Measurements from ENCODE around the gene NMRAL1.
A peak's percentile ranks its signal among the peaks of the same experiment; 100 is the strongest.

NMRAL1 gene

DNA sequence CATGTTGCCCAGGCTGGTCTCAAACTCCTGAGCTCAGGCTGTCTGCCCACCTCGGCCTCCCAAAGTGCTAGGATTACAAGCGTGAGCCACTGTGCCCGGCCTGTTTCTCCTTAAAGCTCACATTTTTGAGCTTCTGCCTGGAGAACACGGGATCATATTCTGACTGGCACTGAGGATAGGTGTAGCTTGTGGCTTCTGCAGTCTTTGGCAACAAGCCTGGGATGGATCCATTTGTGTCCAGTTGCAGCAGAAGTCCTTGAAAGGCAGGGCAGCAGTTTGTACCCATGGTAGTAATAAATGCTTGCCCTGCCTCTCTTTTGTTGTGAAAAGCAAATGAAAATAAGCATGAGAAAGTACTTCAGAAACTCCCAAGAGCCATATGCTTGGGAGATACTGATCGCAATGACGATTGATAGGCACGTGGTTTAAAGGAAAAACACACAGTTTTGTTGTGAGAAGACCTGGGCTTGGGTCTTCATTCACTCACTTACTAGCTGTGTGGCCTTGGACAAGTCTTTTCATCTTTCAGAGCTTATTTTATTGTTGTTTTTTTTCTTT is 54.9 kb downstream of the NMRAL1 start (continued):
- TF ChIP-seq, protein P1, sequence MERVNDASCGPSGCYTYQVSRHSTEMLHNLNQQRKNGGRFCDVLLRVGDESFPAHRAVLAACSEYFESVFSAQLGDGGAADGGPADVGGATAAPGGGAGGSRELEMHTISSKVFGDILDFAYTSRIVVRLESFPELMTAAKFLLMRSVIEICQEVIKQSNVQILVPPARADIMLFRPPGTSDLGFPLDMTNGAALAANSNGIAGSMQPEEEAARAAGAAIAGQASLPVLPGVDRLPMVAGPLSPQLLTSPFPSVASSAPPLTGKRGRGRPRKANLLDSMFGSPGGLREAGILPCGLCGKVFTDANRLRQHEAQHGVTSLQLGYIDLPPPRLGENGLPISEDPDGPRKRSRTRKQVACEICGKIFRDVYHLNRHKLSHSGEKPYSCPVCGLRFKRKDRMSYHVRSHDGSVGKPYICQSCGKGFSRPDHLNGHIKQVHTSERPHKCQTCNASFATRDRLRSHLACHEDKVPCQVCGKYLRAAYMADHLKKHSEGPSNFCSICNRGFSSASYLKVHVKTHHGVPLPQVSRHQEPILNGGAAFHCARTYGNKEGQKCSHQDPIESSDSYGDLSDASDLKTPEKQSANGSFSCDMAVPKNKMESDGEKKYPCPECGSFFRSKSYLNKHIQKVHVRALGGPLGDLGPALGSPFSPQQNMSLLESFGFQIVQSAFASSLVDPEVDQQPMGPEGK (CRISPR knock-in tag; IDR thresholded peaks at IDR 0.05; ENCODE audit: borderline replicate concordance) = no peak
- TF ChIP-seq ZNF70 (CRISPR knock-in tag; IDR thresholded peaks at IDR 0.05) (no peak), ZFP3 (CRISPR knock-in tag; IDR thresholded peaks at IDR 0.05) (no peak), ISL1 (CRISPR knock-in tag; IDR thresholded peaks at IDR 0.05) (no peak)

DNA sequence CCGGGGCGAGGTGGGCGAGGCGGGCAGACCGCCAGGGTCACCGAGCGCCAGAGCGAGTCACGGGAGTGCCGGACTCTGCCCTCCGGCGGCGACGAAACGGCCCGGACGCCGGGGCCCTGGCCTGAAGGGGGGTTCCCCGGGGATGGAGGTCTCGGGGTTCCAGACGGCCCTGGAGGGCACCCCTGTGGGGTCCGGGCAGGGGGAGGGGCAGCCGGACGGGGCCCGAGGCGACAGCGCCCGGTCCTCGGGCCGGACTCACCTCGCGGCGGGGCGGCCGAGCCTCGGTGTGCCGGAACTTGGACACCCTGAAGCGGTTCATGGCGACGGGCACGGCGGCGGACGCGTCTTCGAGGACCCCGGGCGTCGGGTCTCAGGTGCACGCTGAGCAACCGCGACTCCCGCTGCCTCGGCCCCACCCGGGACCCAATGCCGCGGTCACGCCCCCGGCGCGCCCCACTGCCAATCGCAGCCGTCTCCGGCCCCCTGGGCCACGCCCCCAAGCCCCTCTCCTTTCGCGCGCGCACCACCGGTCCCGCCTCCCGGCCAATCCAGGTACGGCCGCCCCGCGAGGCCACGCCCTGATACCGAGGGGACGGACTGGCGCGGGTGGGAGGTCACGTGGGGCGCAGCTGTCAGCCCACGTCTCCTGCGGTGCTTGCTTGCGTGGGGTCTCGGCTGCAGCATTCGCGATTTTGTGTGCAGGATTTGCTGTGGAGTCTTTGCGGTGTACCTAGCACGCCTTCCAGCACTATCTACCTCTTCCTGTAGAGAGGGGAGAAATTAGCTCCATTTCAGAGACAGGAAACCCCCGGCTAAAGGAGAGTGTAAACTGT is 58.0 kb downstream of the NMRAL1 start, which contains the start of gene CORO7:
Gene CORO7 (minus strand): TSS at position 397 of the 833 bp plus-strand sequence. CDS start 78 bp downstream, at position 319.
- TF ChIP-seq, protein P2, sequence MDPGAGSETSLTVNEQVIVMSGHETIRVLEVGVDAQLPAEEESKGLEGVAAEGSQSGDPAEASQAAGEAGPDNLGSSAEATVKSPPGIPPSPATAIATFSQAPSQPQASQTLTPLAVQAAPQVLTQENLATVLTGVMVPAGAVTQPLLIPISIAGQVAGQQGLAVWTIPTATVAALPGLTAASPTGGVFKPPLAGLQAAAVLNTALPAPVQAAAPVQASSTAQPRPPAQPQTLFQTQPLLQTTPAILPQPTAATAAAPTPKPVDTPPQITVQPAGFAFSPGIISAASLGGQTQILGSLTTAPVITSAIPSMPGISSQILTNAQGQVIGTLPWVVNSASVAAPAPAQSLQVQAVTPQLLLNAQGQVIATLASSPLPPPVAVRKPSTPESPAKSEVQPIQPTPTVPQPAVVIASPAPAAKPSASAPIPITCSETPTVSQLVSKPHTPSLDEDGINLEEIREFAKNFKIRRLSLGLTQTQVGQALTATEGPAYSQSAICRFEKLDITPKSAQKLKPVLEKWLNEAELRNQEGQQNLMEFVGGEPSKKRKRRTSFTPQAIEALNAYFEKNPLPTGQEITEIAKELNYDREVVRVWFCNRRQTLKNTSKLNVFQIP (CRISPR knock-in tag; IDR thresholded peaks at IDR 0.05; ENCODE audit: borderline replicate concordance, low read depth) = no peak
- TF ChIP-seq PPARA (CRISPR knock-in tag; IDR thresholded peaks at IDR 0.05; ENCODE audit: borderline replicate concordance) = no peak
- peak; percentile 97 for ATAC-seq

DNA sequence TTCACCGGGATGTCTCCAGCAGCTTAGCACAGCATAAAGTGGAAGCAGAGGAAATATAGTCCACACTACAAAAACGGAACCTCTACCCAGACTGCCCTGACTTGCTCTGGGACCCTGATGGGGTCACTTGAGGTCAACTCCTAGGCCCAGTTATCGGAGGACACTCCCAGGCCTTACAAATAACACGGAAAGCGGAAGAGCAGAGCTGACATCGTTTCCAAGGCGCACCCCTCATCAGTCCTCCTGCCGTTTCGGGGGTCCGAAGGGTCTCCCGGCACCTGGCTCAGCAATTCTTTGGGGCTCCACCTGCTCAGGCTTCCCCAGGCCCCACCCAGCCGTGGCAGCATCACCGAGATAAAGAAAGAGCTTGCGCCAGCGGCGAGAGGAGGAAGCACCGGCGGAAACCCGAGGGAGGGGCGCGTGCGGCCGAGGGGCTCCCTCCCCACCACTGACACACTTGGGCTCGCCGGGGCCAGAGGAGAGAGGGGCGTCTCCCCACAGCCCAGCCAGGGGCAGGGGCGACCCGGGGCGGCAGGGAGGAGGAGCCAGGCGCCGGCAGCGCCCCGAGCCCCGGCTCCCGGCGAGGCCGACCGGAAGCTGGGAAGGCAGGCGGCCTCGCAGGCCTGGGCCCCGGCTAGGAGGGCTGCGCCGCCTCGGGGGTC is 58.8 kb downstream of the NMRAL1 start:
- ATAC-seq = peak; percentile 52
- TF ChIP-seq, protein P1 (CRISPR knock-in tag; IDR thresholded peaks at IDR 0.05; ENCODE audit: borderline replicate concordance) = no peak
- TF ChIP-seq CSDC2 (CRISPR knock-in tag; IDR thresholded peaks at IDR 0.05) = no peak
- TF ChIP-seq ZNF565 (CRISPR knock-in tag; conservative IDR thresholded peaks at IDR 0.05; ENCODE audit: low read depth) = no peak
- TF ChIP-seq GLIS3 (CRISPR knock-in tag; IDR thresholded peaks at IDR 0.05) = no peak
- TF ChIP-seq ESRRG (CRISPR knock-in tag; IDR thresholded peaks at IDR 0.05) = no peak
- TF ChIP-seq BACH2 (CRISPR knock-in tag; IDR thresholded peaks at IDR 0.05; ENCODE audit: borderline replicate concordance) = no peak
- TF ChIP-seq ARNTL (CRISPR knock-in tag; IDR thresholded peaks at IDR 0.05; ENCODE audit: borderline replicate concordance, low read depth) = no peak
- TF ChIP-seq, protein P2 (CRISPR knock-in tag; IDR thresholded peaks at IDR 0.05; ENCODE audit: borderline replicate concordance, low read depth) = no peak
- TF ChIP-seq ZC3H10 (CRISPR knock-in tag; IDR thresholded peaks at IDR 0.05) = no peak
- no peak for TF ChIP-seq TOX (CRISPR knock-in tag; IDR thresholded peaks at IDR 0.05; ENCODE audit: borderline replicate concordance)
- no peak for TF ChIP-seq ISL1 (CRISPR knock-in tag; IDR thresholded peaks at IDR 0.05)
- no peak for TF ChIP-seq ZNF8 (CRISPR knock-in tag; IDR thresholded peaks at IDR 0.05)

DNA sequence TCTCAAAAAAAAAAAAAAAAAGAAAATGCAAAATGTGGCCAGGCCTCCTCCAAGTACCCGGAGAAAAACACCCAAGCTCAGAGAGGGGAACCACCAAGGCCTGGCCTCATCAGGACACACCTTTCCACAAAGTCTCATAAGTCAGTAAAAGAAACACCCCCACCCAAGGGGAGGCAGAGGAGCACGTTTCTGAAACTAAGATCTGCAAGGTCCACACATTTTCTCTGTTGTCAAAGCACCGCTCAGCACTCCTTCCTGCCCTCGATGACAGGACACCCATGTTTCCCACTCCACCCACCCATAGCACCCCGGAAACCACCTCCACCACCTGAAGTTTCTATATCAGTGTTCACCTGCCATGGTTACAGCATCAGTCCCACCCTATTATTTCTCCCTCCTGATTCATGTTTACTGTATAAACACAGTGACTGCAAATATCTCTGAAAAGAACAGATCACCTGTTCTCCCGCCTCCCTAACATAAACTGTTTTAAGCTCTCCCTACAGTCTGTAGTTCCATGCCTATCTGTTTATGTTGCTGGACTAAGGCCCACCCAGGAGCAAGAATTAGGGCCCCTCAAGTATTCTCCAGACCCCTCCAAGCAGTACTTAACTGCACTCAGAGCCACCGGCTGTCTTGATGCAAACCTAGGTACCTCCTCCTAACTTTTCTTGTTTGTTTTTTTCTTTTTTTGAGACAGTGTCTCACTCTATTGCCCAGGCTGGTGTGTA is 60.1 kb downstream of the NMRAL1 start:
- ATAC-seq = no peak
- TF ChIP-seq, protein P2 (CRISPR knock-in tag; IDR thresholded peaks at IDR 0.05; ENCODE audit: borderline replicate concordance, low read depth) = no peak
- TF ChIP-seq ZNF565 (CRISPR knock-in tag; conservative IDR thresholded peaks at IDR 0.05; ENCODE audit: low read depth) = no peak
- no peak for TF ChIP-seq ZC3H10 (CRISPR knock-in tag; IDR thresholded peaks at IDR 0.05)
- no peak for TF ChIP-seq TCF4 (CRISPR knock-in tag; IDR thresholded peaks at IDR 0.05; ENCODE audit: borderline replicate concordance)
- no peak for TF ChIP-seq ISL1 (CRISPR knock-in tag; IDR thresholded peaks at IDR 0.05)
- TF ChIP-seq, protein P3, sequence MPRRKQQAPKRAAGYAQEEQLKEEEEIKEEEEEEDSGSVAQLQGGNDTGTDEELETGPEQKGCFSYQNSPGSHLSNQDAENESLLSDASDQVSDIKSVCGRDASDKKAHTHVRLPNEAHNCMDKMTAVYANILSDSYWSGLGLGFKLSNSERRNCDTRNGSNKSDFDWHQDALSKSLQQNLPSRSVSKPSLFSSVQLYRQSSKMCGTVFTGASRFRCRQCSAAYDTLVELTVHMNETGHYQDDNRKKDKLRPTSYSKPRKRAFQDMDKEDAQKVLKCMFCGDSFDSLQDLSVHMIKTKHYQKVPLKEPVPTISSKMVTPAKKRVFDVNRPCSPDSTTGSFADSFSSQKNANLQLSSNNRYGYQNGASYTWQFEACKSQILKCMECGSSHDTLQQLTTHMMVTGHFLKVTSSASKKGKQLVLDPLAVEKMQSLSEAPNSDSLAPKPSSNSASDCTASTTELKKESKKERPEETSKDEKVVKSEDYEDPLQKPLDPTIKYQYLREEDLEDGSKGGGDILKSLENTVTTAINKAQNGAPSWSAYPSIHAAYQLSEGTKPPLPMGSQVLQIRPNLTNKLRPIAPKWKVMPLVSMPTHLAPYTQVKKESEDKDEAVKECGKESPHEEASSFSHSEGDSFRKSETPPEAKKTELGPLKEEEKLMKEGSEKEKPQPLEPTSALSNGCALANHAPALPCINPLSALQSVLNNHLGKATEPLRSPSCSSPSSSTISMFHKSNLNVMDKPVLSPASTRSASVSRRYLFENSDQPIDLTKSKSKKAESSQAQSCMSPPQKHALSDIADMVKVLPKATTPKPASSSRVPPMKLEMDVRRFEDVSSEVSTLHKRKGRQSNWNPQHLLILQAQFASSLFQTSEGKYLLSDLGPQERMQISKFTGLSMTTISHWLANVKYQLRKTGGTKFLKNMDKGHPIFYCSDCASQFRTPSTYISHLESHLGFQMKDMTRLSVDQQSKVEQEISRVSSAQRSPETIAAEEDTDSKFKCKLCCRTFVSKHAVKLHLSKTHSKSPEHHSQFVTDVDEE (CRISPR knock-in tag; IDR thresholded peaks at IDR 0.05) = no peak
- no peak for TF ChIP-seq OSR1 (CRISPR knock-in tag; IDR thresholded peaks at IDR 0.05)
- TF ChIP-seq, protein P4, sequence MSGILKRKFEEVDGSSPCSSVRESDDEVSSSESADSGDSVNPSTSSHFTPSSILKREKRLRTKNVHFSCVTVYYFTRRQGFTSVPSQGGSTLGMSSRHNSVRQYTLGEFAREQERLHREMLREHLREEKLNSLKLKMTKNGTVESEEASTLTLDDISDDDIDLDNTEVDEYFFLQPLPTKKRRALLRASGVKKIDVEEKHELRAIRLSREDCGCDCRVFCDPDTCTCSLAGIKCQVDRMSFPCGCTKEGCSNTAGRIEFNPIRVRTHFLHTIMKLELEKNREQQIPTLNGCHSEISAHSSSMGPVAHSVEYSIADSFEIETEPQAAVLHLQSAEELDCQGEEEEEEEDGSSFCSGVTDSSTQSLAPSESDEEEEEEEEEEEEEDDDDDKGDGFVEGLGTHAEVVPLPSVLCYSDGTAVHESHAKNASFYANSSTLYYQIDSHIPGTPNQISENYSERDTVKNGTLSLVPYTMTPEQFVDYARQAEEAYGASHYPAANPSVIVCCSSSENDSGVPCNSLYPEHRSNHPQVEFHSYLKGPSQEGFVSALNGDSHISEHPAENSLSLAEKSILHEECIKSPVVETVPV (CRISPR knock-in tag; IDR thresholded peaks at IDR 0.05) = no peak
